IMR-90 (cell line): ENCODE results near the gene COL5A1.

ENCODE experiments used
- FOS ChIP-seq: fragments of 150-350 bp; IDR thresholded peaks from 2 replicates; pipeline ENCODE4 v1.6.1; 2016; ENCODE audit warnings: low read depth, low read length
- RAD21 ChIP-seq: IDR thresholded peaks from 2 replicates; pipeline ENCODE4 v1.6.1; 2012; ENCODE audit warnings: low read length, improper control_type of control experiment
- TF ChIP-seq, protein P1 (sequence below): conservative IDR thresholded peaks from 2 replicates; pipeline ENCODE4 v1.5.1; 2012; ENCODE audit warnings: mild to moderate bottlenecking, low read depth, low read length, improper control_type of control experiment

DNA sequence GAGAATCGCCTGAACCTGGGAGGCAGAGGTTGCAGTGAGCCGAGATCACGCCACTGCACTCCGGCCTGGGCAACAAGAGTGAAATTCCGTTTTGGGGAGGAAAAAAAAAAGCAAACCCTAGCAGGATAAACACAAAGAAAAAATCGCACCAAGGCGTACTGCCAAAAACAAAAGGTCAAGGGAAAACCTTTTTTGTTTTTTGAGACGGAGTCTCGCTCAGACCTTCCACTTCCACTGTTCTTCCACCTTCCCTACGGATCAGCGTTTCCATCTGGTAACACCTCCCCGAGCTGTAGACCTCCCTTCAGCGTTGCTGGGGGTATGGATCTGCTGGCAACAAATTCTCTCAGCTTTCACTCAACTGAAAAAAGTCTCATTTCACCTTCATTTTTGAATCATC lies 218.9 kb downstream of the COL5A1 start:
- TF ChIP-seq FOS, result no peak
- TF ChIP-seq, protein P1, sequence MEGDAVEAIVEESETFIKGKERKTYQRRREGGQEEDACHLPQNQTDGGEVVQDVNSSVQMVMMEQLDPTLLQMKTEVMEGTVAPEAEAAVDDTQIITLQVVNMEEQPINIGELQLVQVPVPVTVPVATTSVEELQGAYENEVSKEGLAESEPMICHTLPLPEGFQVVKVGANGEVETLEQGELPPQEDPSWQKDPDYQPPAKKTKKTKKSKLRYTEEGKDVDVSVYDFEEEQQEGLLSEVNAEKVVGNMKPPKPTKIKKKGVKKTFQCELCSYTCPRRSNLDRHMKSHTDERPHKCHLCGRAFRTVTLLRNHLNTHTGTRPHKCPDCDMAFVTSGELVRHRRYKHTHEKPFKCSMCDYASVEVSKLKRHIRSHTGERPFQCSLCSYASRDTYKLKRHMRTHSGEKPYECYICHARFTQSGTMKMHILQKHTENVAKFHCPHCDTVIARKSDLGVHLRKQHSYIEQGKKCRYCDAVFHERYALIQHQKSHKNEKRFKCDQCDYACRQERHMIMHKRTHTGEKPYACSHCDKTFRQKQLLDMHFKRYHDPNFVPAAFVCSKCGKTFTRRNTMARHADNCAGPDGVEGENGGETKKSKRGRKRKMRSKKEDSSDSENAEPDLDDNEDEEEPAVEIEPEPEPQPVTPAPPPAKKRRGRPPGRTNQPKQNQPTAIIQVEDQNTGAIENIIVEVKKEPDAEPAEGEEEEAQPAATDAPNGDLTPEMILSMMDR, result no peak
- no peak for TF ChIP-seq RAD21
